OCI-LY3 (cell line): ENCODE measurements around the gene DDX39B.
"Not testable (repeated sequence)": the region's sequence is repeated elsewhere in the genome, so short reads cannot be mapped to it uniquely, and the experiment has no call there.

Experiments used
- H2AFZ ChIP-seq: fragments of 200-600, 300-600 bp; shearing (Covaris generic); 2 replicates; pipeline ENCODE4 v1.6.0; 2014; ENCODE audit warnings: antibody characterized with exemption, low read depth, low read length
- H3K27ac ChIP-seq: fragments of 200-600, 300-600 bp; sonication (generic); 2 replicates; pipeline ENCODE4 v1.5.1; 2014; ENCODE audit warnings: mild to moderate bottlenecking, low read length, moderate library complexity, mixed read lengths
- H3K27me3 ChIP-seq: fragments of 200-600, 300-600 bp; sonication (generic); 2 replicates; pipeline ENCODE4 v1.6.1; 2014; ENCODE audit warnings: low read depth, low read length, mixed read lengths
- H3K36me3 ChIP-seq: fragments of 200-600, 300-600 bp; sonication (generic); replicated peaks from 2 replicates; pipeline ENCODE3; 2014; ENCODE audit warnings: low read depth, low read length, mixed read lengths
- H3K4me1 ChIP-seq: fragments of 300-600, 200-600 bp; sonication (generic); 2 replicates; pipeline ENCODE4 v1.6.1; 2014; ENCODE audit warnings: low read length, mixed read lengths
- H3K4me2 ChIP-seq: fragments of 200-600, 300-600 bp; sonication (generic); 2 replicates; pipeline ENCODE4 v1.6.1; 2014; ENCODE audit warnings: low read length, mixed read lengths
- H3K4me3 ChIP-seq: fragments of 300-600, 200-600 bp; sonication (generic); 2 replicates; pipeline ENCODE4 v1.5.1; 2014; ENCODE audit warnings: antibody characterized with exemption, mild to moderate bottlenecking, low read length, moderate library complexity
- H3K79me2 ChIP-seq: fragments of 300-600, 200-600 bp; shearing (Covaris generic); 2 replicates; pipeline ENCODE4 v1.6.1; 2014; ENCODE audit warnings: mild to moderate bottlenecking, low read length, mixed read lengths
- H3K9ac ChIP-seq: fragments of 300-600, 200-600 bp; shearing (Covaris generic); 2 replicates; pipeline ENCODE4 v1.6.0; 2014; ENCODE audit warnings: mild to moderate bottlenecking, low read length, moderate library complexity
- H3K9me3 ChIP-seq: fragments of 200-600, 300-600 bp; shearing (Covaris generic); 2 replicates; pipeline ENCODE4 v1.6.1; 2014; ENCODE audit warnings: low read length, mixed read lengths; ENCODE audit not compliant: insufficient read depth
- H4K20me1 ChIP-seq: fragments of 200-600, 300-600 bp; sonication (generic); 2 replicates; pipeline ENCODE4 v1.6.1; 2016; ENCODE audit warnings: low read length, mixed read lengths; ENCODE audit not compliant: insufficient read depth
- EZH2phosphoT487 ChIP-seq: fragments of 200-600 bp; shearing (Covaris generic); IDR thresholded peaks from 2 replicates; pipeline ENCODE4 v1.6.1; 2018; ENCODE audit warnings: antibody characterized with exemption, mixed run types, low read depth
- TF ChIP-seq, protein P1 (sequence below): fragments of 200-600, 300-600 bp; sonication (generic); IDR thresholded peaks from 2 replicates; pipeline ENCODE4 v1.5.1; 2014; ENCODE audit warnings: antibody characterized with exemption, low read length, low read depth

DDX39B gene

DNA sequence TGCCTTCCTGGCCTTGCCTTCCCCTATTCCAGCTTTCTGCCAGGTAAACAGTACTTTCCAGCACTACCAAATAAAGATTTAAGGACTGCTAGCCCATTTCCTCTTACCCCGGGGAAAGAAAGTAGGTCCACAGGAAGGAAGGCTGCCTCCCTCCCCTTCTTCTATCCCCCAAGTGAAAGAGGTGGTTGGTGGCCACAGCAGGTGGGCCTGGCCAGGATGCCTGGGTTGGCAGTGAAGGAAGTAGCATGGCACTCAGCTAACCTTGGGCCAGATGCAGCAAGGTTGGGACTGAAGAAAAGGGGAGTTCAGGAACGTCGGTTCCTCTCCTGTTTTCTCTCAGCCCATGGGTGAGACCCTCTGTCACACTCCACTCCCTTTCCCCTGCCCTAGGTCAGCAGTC lies 14.5 kb upstream of the DDX39B start:
- peaks cover 38% of the 10 kb centered on the region for H3K79me2 ChIP-seq
- H2AFZ ChIP-seq, result no peak overlapping the region
- H3K9ac ChIP-seq, result peak overlapping the region; percentile 43; the same call in 1 of the 2 replicates
- H3K4me3 ChIP-seq, result peak overlapping the region; percentile 47
- no peaks in the 10 kb centered on the region for H3K9me3 ChIP-seq
- H3K27ac ChIP-seq, result peak overlapping the region; percentile 100
- TF ChIP-seq EZH2phosphoT487, result no peak
- TF ChIP-seq, protein P1, sequence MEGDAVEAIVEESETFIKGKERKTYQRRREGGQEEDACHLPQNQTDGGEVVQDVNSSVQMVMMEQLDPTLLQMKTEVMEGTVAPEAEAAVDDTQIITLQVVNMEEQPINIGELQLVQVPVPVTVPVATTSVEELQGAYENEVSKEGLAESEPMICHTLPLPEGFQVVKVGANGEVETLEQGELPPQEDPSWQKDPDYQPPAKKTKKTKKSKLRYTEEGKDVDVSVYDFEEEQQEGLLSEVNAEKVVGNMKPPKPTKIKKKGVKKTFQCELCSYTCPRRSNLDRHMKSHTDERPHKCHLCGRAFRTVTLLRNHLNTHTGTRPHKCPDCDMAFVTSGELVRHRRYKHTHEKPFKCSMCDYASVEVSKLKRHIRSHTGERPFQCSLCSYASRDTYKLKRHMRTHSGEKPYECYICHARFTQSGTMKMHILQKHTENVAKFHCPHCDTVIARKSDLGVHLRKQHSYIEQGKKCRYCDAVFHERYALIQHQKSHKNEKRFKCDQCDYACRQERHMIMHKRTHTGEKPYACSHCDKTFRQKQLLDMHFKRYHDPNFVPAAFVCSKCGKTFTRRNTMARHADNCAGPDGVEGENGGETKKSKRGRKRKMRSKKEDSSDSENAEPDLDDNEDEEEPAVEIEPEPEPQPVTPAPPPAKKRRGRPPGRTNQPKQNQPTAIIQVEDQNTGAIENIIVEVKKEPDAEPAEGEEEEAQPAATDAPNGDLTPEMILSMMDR, result no peak
- peaks cover 5% of the 10 kb centered on the region for H3K36me3 ChIP-seq
- no peaks in the 10 kb centered on the region for H4K20me1 ChIP-seq
- H3K4me1 ChIP-seq, result peaks cover 71% of the 10 kb centered on the region
- peak overlapping the region; percentile 46 for H3K4me2 ChIP-seq
- no peaks in the 10 kb centered on the region for H3K27me3 ChIP-seq

DNA sequence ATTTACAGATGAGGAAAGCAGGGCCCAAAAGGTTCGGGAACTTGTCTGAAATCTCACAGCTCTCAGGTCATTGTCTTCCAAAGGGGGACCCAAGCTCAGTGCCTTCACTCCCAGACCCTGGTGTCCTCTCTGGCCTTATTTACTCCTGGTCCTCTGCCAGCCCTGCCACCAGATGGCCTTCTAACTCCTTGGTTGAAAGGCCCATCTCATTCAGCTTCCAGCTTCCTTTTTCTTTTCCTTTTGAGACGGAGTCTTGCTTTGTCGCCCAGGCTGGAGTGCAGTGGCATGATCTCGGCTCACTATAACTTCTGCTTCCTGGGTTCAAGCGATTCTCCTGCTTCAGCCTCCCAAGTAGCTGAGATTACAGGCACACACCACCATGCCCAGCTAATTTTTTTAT lies 9.6 kb upstream of the DDX39B start:
- peak overlapping the region; percentile 30; the same call in 1 of the 2 replicates for H3K27ac ChIP-seq
- not testable (repeated sequence) for H3K36me3 ChIP-seq, H3K4me3 ChIP-seq, H3K27me3 ChIP-seq, H3K4me2 ChIP-seq, H3K9me3 ChIP-seq, H4K20me1 ChIP-seq, H2AFZ ChIP-seq, H3K9ac ChIP-seq
- H3K79me2 ChIP-seq, result peaks cover 20% of the 10 kb centered on the region
- TF ChIP-seq, protein P1, result peak; percentile 65
- H3K4me1 ChIP-seq, result peaks cover 37% of the 10 kb centered on the region

DNA sequence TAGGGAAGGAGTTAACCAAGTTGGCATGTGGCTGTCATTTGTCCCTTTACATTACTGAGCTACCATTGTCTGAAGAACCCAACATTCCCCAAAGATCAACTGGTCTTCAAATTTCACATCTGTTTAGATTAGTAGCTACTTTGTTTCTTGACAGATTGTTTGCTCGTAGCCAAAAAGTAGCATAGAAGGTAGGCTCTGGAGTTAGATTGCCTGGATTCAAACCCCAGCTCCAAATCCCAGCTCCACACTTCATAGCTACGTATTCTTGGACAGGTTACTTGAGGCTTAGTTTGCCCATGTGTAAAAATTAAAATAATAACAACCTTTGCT lies 6.7 kb upstream of the DDX39B start:
- H3K36me3 ChIP-seq, result peaks cover 7% of the 10 kb centered on the region
- no peaks in the 10 kb centered on the region for H3K9me3 ChIP-seq
- H3K27me3 ChIP-seq, result no peaks in the 10 kb centered on the region
- peaks cover 13% of the 10 kb centered on the region for H3K79me2 ChIP-seq
- no peaks in the 10 kb centered on the region for H4K20me1 ChIP-seq
- H3K27ac ChIP-seq, result no peak overlapping the region
- no peak for TF ChIP-seq EZH2phosphoT487
- TF ChIP-seq, protein P1, result no peak
- 0 out of 2 replicates have a peak overlapping the region, but pooled peaks have one; percentile 74 for H3K9ac ChIP-seq
- no peak overlapping the region for H3K4me3 ChIP-seq
- no peak overlapping the region for H2AFZ ChIP-seq
- peaks cover 22% of the 10 kb centered on the region for H3K4me1 ChIP-seq
- H3K4me2 ChIP-seq, result peak overlapping the region; percentile 84

DNA sequence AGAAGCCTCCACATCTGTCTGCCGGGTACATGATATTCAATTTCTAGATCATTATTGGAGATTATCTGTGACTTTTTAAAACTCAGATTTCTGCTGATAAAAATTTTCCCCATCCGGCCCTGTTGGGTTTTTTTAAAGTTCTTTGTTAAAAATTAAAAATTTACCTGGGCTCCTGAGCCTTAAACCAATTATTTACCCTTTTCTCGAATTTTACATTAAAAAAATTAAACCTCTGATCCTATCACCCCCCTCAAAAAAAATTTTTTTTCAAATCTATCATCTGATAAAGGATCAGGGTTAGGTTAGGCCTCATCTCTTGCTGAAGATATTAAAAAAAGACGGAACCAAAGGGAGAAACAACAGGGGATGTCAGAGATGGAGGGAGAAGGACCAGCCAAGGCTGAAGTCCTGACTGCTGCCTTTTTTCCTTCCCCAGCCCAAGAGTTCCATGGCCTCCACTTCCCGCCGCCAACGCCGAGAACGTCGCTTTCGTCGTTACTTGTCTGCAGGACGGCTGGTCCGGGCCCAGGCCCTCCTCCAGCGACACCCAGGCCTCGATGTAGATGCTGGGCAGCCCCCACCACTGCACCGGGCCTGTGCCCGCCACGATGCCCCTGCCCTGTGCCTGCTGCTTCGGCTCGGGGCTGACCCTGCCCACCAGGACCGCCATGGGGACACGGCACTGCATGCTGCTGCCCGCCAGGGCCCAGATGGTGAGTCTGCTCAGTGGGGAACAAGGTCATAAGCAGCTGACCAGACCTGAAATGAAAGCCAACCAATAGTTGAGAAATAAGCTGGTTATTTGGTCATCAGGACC lies 6.1 kb upstream of the DDX39B start:
- H3K4me1 ChIP-seq, result peaks cover 25% of the 10 kb centered on the region
- no peaks in the 10 kb centered on the region for H3K9me3 ChIP-seq
- TF ChIP-seq, protein P1, result no peak
- H3K79me2 ChIP-seq, result peaks cover 16% of the 10 kb centered on the region
- H3K27ac ChIP-seq, result peak overlapping the region; percentile 48
- no peak overlapping the region for H2AFZ ChIP-seq
- H4K20me1 ChIP-seq, result no peaks in the 10 kb centered on the region
- peak overlapping the region; percentile 84 for H3K4me2 ChIP-seq
- no peaks in the 10 kb centered on the region for H3K27me3 ChIP-seq
- H3K9ac ChIP-seq, result peak overlapping the region; percentile 74
- peak overlapping the region; percentile 81 for H3K4me3 ChIP-seq
- peaks cover 4% of the 10 kb centered on the region for H3K36me3 ChIP-seq
